Measurements from ENCODE around the gene RDM1.

Gene RDM1

GRCh38 chr17:35931794-35932425, 1.3 kb upstream of the RDM1 start:
- no peak for DNase-seq

- DNase-seq: no peak
Measured at GRCh38 chr17:35927714-35928113, 2.9 kb downstream of the RDM1 start.

- DNase-seq: no peak
Measured at GRCh38 chr17:35923609-35924114, 6.9 kb downstream of the RDM1 start.

DNA sequence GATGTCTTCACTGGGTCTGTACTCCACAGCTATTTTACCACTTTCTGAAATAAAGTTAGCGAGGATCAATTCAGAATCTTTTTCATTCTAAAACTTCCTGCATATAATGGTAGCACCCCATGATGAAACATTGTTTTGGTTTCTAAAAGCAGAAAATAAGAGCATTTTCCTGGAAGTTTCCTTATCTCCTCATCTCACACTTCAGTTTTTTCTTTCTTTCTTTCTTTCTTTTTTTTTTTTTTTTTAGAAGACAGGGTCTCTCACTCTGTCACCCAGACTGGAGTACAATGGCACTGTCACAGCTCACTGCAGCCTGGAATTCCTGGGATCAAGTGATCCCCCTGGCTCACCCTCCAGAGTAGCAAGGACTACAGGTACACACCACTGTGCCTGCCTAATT, 10.3 kb downstream of the RDM1 start:
- DNase-seq: no peak

DNA sequence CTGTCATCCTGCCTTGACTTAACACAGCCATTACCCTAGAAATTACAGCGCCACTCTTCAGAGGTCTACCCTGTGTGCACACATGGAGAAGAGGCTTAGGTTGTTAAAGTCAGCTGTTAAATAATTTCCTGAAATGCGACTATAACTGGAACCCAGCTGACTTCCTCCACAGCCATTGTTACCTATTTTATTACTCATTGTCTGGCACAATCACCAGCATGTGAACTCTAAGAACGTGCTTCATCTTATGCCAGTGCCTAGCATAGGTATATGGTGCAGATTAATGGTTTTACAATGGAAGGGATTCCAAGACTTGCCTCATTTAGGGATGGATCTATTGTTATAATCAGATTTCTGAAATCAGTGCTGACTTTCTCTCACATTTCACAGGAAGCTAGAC, 11.9 kb downstream of the RDM1 start:
- DNase-seq: no peak

DNA sequence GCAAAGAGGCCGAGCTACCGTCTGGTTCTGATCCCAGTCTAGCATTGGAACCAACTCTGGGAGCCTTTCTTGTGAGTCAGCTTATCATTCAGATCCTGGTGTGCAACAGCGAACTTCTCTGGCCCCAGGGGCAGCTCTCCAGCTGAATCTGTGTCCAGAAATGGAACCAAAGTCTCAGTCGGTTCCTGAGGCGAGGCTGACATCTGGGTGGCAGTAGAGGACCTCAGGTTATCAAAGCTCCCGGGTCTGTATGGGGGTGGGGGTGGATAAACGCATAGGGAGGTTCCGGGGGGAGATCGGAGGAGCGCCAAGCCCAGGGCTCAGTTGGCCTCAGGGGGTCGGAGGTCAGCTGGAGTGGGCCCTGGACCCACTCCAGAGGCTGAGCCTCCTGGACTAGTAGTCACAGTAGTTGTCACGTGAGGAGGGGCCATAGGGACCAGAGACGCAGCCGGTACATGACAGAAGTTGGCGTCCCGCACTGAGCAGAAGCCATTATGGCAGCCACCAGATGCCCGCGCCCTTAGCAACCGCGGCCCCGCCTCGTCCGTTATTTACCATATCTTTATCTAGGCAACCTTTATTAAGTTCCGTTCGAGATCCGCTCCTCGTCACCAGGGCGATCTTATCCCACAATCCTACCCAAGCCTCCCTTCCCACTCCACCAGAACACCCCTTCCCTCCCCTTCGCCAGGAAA, 12.9 kb downstream of the RDM1 start:
- DNase-seq: no peak

GRCh38 chr17:35915153-35915964, 15.2 kb downstream of the RDM1 start:
- no peak for DNase-seq

GRCh38 chr17:35914354-35914753, 16.2 kb downstream of the RDM1 start:
- DNase-seq: no peak

GRCh38 chr17:35913609-35914008, 17.0 kb downstream of the RDM1 start:
- no peak for DNase-seq

DNA sequence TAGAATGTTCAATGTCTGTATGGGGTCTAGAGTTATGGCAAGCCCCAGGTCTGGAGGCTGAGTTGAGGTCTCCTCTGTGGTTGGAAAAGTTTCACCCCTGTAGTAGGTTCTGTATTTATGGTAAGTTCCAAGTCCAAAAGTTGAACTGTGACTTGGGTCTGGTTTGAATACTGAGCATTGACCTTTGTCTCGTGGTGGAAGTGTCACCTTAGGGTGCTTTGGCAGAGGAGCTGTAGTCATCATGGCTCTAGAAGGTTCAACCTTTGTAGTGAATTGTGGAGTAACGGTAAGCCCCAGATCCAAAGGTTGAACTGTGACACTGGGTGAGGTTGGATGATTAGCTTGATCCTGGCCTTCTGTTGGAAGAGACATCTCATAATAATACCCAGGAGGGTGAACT, 17.6 kb downstream of the RDM1 start:
- DNase-seq: no peak

- no peak for DNase-seq
Measured at GRCh38 chr17:35912339-35912912, 18.1 kb downstream of the RDM1 start.

GRCh38 chr17:35909408-35909807, 21.2 kb downstream of the RDM1 start:
- no peak for DNase-seq

DNA sequence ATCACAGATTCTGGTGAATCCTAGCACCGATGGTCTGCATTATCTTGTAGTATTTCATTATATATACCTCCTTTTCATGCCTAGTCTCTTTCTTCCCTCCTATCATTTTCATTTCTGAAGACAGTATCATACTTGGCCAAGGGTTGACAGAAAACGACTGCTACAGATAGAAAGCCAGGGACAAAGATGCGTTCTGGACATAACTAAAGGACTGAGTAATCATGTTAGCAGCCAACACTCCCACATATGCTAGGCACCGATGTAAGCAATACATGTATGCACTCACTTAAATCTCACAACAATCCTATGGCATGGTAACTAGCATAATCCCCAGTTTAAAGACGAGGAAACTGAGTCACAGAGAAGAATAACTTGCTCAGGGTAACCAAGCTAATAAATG, 22.9 kb downstream of the RDM1 start:
- no peak for DNase-seq

GRCh38 chr17:35906926-35907637, 23.5 kb downstream of the RDM1 start:
- no peak for DNase-seq

DNA sequence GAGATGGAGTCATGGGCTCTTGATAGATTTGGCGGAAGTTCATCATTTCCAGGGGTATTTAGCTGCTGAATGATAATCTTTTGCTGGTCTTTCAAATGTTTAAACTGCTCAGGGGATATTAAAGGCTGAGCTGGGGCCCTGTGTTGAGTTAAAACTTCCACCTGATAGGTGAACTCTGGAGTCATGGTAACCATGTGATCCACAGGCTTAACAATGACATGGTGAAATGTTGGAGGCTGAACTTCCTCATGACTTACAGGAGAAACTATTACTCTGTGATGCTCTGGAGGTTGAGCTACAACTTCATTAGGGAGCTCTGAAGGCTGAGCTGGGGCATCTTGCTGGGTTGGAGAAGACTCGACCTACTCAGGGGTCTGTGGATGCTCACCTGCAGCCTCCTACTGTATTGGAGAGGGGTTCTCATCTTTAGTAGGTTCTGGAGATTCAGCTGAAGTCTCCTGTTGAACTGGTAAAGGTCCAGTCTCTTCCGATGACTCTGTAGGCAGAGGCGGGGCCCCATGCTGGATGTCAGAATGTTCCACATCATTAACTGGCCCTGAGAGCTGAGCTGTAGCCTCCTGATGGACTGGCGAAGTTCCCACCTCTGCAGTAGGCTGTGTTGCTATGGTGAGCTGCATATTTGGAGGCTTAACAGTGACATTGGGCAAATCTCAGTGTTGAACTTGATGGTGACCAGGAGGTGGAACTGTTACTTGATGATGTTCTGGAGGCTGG, 24.2 kb downstream of the RDM1 start:
- no peak for DNase-seq

GRCh38 chr17:35903451-35903850, 27.1 kb downstream of the RDM1 start:
- DNase-seq: no peak

DNA sequence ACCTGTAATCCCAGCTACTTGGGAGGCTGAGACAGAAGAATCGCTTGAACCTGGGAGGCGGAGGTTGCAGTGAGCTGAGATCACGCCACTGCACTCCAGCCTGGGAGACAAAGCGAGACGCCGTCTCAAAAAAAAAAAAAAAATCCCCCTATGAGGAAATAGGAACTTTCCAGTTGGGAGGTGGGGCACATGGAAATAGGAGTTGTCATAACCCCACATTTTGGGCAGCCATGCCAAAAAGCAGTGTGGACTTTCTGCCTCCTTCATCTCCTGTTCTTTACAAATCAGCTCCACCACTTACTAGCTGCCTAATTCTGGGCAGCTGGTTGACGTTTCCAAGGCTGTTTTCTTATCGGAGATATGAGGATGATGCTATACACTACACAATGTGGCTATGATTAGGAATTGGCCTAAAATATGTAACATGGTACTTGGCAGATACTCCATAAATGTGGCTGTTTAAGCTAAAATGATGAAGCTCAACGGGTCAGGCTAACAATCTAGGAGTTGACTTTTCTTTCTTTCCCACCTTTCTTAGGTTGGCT, 28.9 kb downstream of the RDM1 start:
- DNase-seq: no peak

GRCh38 chr17:35900708-35901480, 29.7 kb downstream of the RDM1 start:
- DNase-seq: no peak

DNA sequence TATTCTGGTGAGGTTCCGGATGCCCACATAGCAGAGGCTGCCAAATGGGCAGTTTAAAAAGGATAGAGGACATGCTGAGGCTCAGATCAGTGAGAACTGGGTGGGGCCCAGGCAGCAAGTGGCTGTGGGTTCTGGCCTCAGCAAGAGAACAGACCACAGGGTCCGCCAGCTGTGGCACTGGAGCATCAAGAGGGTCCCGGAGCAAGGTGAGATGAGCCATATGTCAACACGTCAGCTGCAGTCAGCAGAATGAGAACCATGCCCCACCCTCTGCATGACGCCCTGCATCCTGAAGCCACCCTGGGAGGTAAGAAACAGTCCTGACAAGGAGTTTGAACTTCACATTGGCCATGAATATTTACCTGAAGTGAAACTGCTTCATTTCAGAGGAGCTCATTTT, 30.3 kb downstream of the RDM1 start:
- DNase-seq: no peak

DNA sequence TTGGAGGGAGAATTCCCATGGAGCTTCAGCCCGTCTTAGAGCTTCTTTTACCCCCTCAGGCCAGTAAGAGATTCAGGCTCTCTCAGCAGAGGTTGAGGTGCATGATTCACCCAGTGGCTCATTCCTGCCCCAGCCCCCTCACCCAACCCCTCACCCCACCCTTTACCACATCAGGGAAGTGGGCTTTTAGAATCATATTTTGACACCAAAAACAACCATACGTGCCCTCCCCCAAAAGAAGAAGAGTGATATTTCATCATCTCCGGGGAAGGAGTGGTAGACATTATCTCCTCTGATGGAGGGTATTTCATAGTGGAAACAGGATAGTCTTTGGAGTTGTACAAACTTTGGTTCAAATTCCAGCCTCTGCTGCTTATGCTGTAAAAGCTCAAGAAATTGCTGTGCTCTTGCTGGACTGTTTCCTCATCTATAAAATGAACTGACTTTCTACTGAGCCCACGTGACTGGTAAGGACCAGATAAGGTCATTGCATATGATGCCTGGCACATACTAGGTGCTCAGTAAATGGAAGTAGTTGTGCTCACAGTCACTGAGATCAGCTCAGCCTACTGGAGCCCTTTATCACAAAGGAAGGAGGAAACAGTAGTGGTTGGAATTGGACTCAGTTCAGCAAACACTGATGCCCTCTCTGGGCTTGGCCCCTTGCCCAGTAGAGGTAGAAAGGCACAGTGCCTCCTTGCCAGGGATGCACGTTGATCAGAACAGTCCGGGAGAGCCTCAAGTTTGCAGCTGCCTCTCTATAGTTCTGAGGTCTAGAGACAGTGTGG, 32.1 kb downstream of the RDM1 start:
- DNase-seq: no peak

All from NCI-H1417 treated with DMSO at 0.1 percent for 48 hours (cell line).